HepG2 (cell line): ENCODE results near the gene ALG14. TPM values are rescaled to one million over a fixed set of nuclear protein-coding genes. Genes with fewer than 3 reads are reported as not detected.

ENCODE experiments used
- ADNP ChIP-seq: sonication (generic); formaldehyde crosslinking; IDR thresholded peaks from 2 replicates; pipeline ENCODE4 v1.4.0; 2020; ENCODE audit warnings: missing genetic modification reagents
- IKZF1 ChIP-seq: fragments of 450-650 bp; IDR thresholded peaks from 2 replicates; pipeline ENCODE4 v1.7.1; 2016
- MED8 ChIP-seq: sonication (generic); formaldehyde crosslinking; IDR thresholded peaks from 2 replicates; pipeline ENCODE4 v1.8.1; 2023; ENCODE audit warnings: mild to moderate bottlenecking, missing genetic modification reagents; ENCODE audit not compliant: insufficient replicate concordance
- MYNN ChIP-seq: sonication (generic); formaldehyde crosslinking; IDR thresholded peaks from 2 replicates; pipeline ENCODE4 v1.4.0; 2020; ENCODE audit warnings: mild to moderate bottlenecking, low read depth, missing genetic modification reagents
- NFE2 ChIP-seq: sonication (generic); formaldehyde crosslinking; IDR thresholded peaks from 2 replicates; pipeline ENCODE4 v1.4.0; 2020; ENCODE audit warnings: missing genetic modification reagents
- STAT5B ChIP-seq: sonication (generic); formaldehyde crosslinking; IDR thresholded peaks from 2 replicates; pipeline ENCODE4 v1.4.0; 2020; ENCODE audit warnings: missing genetic modification reagents
- THAP7 ChIP-seq: sonication (generic); formaldehyde crosslinking; IDR thresholded peaks from 2 replicates; pipeline ENCODE4 v1.8.1; 2023; ENCODE audit warnings: mild to moderate bottlenecking, missing genetic modification reagents
- ZNF138 ChIP-seq: sonication (generic); formaldehyde crosslinking; IDR thresholded peaks from 2 replicates; pipeline ENCODE4 v1.5.0; 2020; ENCODE audit warnings: mild to moderate bottlenecking, low read depth, missing genetic modification reagents
- ZNF414 ChIP-seq: sonication (generic); formaldehyde crosslinking; IDR thresholded peaks from 2 replicates; pipeline ENCODE4 v1.5.0; 2020; ENCODE audit warnings: missing genetic modification reagents
- ZNF720 ChIP-seq: sonication (generic); formaldehyde crosslinking; IDR thresholded peaks from 2 replicates; pipeline ENCODE4 v1.4.0; 2020; ENCODE audit warnings: missing genetic modification reagents
- polyA plus RNA-seq, 8 experiments: library from polyadenylated mRNA; depleted of rRNA in 3 of 8; stranded (reverse) in 7 of 8; unstranded in 1 of 8; fragments of >200 nt; fragmentation: Illumina TruSeq in 4 of 8; extraction: Trizol in 4 of 8; gene quantifications; 2 replicates each; pipeline versions ENCODE4 v1.2.1 to v1.2.3, GENCODE V29; 2011 to 2016; ENCODE audit warnings: low read depth in 4 of 8, missing spikeins in 1 of 8, mixed read lengths in 1 of 8; ENCODE audit not compliant: insufficient read depth in 1 of 8
- total RNA-seq, 5 experiments: library from RNA; depleted of rRNA; stranded (reverse); fragments of >200 nt; fragmentation: Illumina TruSeq; extraction: Trizol; gene quantifications; 2 replicates each; pipeline ENCODE4 v1.2.3, GENCODE V29; 2016; ENCODE audit warnings: low read depth in 1 of 5
- TF ChIP-seq, protein P1 (sequence below): sonication (generic); formaldehyde crosslinking; IDR thresholded peaks from 2 replicates; pipeline ENCODE4 v1.5.1; 2020; ENCODE audit warnings: missing genetic modification reagents, mild to moderate bottlenecking, borderline replicate concordance
- TF ChIP-seq, protein P2 (sequence below): sonication (generic); formaldehyde crosslinking; IDR thresholded peaks from 2 replicates; pipeline ENCODE4 v1.5.0; 2020; ENCODE audit warnings: missing genetic modification reagents

ALG14 gene
- total and polyA plus RNA-seq, 2 of the 13 experiments (the other 11 are each of a cell fraction or from before 2014, with no cell fraction given), result 4.5 to 12.7 TPM

DNA sequence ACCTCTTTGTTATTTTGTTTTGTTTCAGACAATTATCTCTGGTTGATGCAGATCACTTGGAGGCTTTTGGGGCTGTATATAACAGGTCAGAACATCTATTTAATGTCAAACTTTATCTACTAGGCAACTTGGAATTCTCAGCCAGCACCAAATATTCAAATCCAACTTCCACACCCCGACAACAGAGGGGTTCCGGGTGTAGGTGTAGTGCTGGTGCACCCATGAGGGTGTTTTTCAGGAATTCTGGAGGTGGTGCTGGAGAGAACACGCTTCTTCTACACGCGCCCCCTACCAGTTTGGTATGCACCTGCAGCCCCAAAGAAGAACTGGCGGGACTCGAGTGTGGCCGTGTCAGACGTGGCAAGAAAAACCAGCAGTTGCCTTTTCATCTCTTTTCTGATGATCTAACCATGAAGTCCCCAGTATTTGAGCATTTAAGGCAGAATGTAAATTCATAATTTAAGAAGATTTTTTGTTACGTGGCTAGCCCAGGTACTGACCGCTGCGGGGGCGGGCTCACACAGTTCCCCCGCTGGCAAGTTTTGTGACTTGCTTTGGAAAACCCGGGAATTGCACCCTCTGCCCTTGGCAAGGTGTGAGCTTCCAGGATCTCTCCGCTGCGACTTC is 43.9 kb upstream of the ALG14 start (continued):
- TF ChIP-seq STAT5B (CRISPR knock-in tag), result no peak
- TF ChIP-seq ZNF414 (CRISPR knock-in tag), result no peak
- TF ChIP-seq IKZF1, result no peak
- TF ChIP-seq, protein P1, sequence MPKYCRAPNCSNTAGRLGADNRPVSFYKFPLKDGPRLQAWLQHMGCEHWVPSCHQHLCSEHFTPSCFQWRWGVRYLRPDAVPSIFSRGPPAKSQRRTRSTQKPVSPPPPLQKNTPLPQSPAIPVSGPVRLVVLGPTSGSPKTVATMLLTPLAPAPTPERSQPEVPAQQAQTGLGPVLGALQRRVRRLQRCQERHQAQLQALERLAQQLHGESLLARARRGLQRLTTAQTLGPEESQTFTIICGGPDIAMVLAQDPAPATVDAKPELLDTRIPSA (CRISPR knock-in tag), result no peak
- TF ChIP-seq, protein P2, sequence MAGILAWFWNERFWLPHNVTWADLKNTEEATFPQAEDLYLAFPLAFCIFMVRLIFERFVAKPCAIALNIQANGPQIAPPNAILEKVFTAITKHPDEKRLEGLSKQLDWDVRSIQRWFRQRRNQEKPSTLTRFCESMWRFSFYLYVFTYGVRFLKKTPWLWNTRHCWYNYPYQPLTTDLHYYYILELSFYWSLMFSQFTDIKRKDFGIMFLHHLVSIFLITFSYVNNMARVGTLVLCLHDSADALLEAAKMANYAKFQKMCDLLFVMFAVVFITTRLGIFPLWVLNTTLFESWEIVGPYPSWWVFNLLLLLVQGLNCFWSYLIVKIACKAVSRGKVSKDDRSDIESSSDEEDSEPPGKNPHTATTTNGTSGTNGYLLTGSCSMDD, result no peak
- TF ChIP-seq ZNF138 (CRISPR knock-in tag), result no peak
- TF ChIP-seq NFE2, result no peak
- no peak for TF ChIP-seq ADNP (CRISPR knock-in tag)
- TF ChIP-seq MED8 (CRISPR knock-in tag), result no peak
- TF ChIP-seq MYNN (CRISPR knock-in tag), result no peak
- no peak for TF ChIP-seq ZNF720
- no peak for TF ChIP-seq THAP7
